ENCODE results near the gene EVC2.

Gene EVC2

GRCh38 chr4:5708449-5709206 lies at the start of gene EVC2:
Gene EVC2 (minus strand): TSS chr4:5708559. CDS start chr4:5708513, 46 bp downstream.
- no peak for DNase-seq

DNA sequence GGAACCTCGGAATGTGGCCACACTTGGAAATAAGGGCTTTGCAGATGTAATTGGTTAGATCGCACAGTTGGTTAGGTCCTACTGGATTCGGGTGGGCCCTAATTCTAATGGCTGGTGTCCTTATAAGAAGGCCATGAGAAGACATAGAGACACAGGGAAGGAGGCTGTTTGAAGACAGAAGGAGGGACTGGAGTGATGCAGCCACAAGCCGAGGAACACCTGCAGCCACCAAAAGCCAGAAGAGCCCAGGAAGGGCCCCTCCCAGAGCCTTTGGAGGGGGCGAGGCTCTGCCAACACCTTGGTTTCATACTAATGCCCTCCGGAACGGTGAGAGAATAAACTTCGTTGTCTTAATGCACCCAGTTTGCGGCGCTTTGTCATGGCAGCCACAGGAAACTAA lies 49.6 kb upstream of the EVC2 start:
- DNase-seq: no peak

- no peak for DNase-seq
These were observed 49.2 kb upstream of the EVC2 start for GRCh38 chr4:5757536-5757935.

- DNase-seq: no peak
These were observed 48.7 kb upstream of the EVC2 start for GRCh38 chr4:5757091-5757490.

DNA sequence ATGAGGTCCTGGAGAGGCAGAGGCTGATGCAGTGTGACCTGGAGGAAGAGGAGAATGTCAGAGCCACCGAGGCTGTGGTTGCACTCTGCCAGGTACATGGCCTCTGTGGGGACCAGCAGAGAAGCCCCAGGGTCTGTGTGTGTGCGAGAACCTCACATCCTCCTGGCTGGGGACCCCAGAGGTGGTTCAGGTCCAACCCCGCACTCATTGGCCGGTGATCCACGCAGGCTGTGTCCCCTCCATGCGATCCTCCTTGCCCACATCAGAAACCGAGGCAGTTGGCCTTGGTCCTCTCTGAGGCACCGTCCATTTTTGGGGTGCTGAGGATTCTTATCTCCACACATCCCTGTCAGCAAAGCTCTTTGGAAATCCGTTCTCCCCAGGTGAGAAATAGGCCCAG lies 47.9 kb upstream of the EVC2 start:
- no peak for DNase-seq

DNA sequence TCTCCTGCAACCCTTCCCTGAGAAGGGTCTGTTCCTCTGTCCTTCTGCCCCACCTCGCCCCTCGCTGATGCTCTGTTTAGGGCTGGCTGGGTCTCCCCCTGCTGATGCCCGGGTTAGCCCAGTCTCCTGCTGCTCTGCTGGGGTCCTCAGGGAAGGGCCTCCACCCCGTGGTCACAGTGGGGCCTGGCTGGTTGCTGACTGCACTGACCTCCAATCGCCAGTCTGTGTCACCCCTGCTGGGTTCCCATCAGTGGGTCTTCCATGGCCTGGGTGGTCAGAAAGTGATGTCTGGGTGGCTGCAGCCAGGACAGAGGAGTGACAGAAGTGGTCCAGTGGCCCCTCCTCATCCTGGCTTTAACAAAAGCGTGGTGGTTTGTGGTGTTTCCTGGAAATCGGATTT lies 47.3 kb upstream of the EVC2 start:
- DNase-seq: no peak

DNA sequence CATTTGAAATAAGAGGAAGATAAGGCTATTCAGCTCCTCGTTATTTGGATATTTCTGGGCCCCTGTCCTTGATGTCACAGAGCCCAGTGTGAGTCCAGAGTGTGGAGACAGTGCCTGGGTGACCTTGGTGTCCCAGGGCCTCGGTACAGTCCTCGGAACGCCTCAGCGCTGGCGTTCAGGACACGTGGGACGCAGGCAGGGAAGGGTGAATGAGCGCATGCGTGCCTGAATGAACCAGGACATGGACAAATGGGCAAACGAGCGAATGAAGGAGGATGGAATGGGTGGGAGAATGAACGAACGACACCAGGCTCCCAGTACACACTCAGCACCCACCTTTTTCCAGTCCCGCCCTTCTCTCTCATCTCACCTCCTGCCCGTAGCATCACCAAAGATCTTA lies 46.8 kb upstream of the EVC2 start:
- DNase-seq: no peak

- DNase-seq: no peak
These were observed 46.1 kb upstream of the EVC2 start for GRCh38 chr4:5754529-5754881.

DNA sequence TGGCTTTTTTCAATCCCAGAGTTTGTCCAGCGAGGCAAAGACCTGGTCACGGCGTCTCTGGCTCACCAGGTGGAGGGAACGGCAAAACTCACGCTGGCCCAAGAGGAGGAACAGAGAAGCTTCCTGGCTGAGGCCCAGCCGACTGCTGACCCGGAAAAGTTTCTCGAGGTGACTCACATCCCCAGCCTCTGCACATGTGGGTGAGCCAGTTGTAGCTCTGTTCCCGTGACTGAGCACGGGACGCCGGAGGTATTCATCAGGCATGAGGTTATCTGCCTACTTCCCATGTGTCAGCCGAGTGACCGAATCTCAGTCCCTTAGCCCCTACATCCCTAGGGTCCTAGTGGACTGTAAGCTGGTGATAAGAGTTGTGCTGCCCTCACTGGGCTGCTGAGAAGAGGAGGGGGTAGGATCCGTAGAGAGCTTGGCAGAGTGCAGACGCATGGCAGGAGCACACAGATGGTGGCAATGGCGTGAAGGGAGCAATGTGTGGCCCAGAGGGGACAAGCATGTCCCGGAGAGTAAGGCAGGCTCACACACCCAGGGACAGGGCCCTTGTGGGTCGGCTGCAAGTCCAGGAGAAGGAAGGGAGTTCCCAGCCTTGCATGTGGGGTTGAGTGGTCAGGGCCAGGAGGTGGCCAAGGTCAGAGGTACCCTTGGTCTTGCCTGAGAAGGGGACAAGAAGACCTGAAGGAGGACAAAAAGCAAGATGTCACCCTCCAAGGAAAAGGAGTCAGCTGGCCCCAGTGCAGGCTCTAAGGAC lies 45.6 kb upstream of the EVC2 start:
- DNase-seq: no peak

DNA sequence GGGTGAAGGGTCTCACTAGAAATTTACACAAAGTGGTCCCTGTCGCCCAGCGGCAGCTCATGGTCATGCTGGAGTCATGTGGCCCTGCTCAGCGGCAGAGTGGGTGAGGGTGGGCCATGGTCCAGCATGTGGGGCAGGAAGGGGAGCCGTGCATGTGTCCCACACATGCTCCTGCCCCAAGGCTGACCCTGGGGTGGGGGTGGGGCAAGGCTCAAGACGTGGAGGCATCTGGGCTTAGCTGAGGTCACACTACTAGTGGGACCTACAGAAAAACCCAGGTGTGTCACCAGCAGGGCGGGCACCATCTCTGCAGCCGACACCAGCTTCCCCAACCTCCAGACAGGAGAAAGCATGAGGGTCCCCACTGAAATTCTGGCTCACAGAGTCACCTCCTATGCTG lies 45.0 kb upstream of the EVC2 start:
- no peak for DNase-seq

DNA sequence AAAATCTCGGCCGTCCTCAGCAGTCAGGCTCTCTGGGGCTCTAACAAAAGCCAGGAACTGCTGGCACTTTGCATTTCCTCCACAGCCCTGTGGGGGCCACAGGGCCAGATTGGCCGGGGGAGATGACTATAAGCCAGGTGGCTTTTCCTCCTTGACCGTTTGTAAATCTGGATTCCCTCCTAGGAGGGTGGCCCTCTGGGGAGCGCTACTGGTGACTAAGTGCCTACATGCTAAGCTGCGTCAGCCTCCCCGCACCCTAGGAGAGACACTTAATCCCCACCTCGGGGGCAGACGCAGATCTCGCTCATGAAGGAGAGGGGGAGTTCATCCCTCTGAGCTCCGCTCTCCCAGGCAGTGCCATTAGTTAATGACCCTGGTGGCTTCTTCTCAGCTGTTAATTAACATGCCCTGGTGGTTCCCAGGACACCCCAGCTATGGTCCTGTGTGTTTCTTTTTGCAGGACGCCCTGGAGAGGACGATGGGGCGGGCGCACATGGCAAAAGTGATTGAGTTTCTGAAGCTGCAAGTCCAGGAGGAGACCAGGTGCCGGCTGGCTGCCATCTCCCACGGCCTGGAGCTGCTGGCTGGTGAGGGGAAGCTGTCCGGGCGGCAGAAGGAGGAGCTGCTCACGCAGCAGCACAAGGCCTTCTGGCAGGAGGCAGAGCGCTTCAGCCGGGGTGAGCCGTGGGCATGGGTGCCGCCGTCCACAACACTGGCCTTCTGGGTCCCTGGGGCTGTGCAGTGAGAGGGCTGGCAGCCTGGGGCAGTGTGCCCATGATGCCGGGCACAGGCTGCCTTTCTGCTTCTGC lies 44.2 kb upstream of the EVC2 start:
- DNase-seq: no peak

DNA sequence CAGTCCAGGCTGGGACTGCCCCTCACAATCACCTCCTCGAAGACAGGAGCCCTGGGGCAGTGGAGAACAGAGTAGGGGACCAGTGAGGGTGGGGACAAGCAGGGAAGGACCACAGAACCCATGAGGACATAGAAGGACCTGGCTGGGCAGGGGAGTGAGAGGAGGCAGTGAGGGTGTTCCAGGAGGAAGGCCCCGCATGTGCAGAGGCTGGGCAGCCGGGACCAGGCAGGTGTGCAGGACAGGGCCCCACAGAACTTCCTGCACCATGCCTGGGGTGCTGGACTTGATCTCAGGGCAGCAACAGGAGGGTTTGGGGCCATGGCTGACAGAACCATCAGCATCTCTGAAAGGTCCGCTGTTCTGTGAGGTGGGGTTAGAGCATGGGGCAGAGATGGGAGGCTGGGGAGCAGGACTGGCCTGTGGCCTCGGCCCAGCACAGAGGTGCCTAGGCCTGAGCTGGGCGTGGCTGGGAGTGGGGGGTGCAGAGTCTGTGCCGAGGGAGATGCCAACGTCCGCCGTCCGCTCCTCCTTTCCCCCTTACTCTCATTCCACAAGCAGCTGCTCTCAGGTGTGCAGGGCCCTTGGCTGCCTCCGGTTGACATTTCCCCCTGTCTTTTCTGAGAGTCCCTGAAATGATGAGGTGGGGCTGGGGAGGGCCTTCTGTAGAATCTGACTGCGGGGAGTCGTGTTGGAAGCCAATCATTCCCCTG lies 43.5 kb upstream of the EVC2 start:
- DNase-seq: no peak

- DNase-seq: no peak
These were observed 42.7 kb upstream of the EVC2 start for GRCh38 chr4:5750946-5751665.

- no peak for DNase-seq
These were observed 41.9 kb upstream of the EVC2 start for GRCh38 chr4:5750052-5750945.

DNA sequence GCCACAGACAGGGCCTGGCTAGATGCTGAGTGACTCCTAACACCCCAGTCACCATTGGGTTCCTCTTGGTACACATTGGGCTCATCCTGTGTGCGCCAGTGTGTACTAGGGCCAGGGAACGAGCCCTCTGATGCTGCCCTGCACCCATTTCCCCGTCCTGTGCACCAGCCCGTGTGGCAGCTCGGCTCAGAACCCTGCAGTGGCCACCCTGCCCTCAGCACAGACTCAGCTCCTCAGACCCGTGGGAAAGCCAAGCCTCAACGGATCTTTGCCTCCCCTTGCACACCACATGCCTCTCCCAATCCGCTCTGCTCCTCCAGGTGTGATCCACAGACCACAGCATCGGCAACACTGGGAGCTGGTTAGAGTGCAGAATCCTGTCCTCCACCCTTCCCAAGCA lies 41.2 kb upstream of the EVC2 start:
- DNase-seq: no peak

- DNase-seq: no peak
These were observed 39.5 kb upstream of the EVC2 start for GRCh38 chr4:5747738-5748375.

DNA sequence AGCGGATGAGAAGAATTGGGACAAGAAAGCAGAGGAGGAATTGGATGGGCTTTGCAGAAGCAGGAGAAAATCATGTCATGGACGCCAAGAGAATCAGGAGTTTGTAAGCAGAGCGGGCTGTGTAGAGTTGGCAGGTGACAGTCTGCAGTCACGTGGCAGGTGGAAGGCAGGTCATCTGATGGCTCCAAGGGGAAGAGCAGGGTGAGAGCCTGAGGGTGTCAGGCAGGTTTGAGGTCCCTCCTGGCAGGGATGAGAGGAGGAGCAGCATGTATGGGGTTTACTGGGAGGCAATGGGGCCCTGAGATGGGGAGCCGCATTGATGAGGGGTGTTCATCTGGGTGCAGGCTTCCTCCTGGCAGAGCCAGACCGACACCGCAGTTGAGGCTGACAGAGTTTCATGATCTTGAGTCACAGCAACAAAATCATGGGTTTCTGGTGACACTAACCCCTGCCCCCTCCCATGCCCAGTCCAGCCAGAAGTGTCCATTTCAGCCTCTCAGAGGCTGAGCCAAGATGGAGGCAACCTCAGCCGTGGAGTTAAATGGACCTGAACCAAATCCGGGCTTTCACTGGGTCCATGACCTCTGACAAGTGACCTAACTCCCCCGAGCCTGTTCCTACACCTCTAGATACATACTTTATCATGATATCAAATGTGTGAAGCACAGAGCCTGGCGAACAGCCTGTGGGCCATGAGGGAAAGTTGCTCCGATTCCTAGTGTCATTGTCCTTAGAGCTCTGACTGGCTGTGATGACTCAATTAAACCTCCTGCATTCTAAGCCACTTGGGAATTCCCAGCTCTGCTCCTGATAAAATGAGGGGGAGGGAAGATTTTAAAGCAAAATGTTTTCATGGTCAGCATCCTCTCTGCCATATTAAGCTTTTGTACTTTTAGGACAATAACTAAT lies 38.7 kb upstream of the EVC2 start:
- no peak for DNase-seq

DNA sequence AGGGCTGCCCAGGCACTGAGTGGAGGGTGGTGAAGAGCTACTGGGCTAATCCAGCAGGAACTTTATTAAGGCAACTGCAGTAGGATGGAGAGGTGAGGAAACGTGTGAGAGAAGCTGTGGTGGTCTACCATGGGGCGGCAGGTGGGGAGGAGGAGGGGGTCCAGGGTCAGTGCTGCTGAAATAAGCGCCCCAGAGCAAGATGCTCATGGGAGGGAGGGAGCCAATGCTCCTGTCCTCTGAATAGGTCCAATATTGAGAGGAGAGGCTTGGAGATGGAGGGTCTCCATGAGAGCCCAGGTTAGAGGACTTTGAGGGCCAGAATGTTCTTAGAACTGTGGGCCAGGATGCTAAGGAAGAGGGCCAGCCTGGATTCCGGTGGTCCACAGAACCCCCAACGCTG lies 37.9 kb upstream of the EVC2 start:
- no peak for DNase-seq

- no peak for DNase-seq
These were observed 34.6 kb upstream of the EVC2 start for GRCh38 chr4:5742968-5743367.

- no peak for DNase-seq
These were observed 34.0 kb upstream of the EVC2 start for GRCh38 chr4:5742388-5742787.
